ENCODE measurements around the gene PPP1R8.
A peak's percentile ranks its signal among the peaks of the same experiment; 100 is the strongest.

The PPP1R8 gene

GRCh38 chr1:27835501-27835900 is 4.9 kb downstream of the PPP1R8 start:
- Histone ChIP-seq H3K9ac (ENCODE audit: low read depth, low read length, poor library complexity, severe bottlenecking) (peak overlapping the region; percentile 94), H3K36me3 (ENCODE audit: insufficient read depth, low read length) (peaks cover 20% of the 10 kb centered on the region; the same call in 1 of the 2 replicates), H2AFZ (ENCODE audit: low read length) (no peak overlapping the region), H3K4me3 (ENCODE audit: low read length, poor library complexity, severe bottlenecking) (peak overlapping the region; percentile 28), H4K20me1 (ENCODE audit: insufficient read depth, low read length, poor library complexity, severe bottlenecking) (peaks cover 36% of the 10 kb centered on the region), H3K4me2 (ENCODE audit: low read depth, low read length, poor library complexity, severe bottlenecking) (peak overlapping the region; percentile 90), H3K4me1 (ENCODE audit: insufficient read depth, low read length, poor library complexity, severe bottlenecking) (peaks cover 40% of the 10 kb centered on the region), H3K9me3 (ENCODE audit: insufficient read depth, low read depth, low read length) (no peaks in the 10 kb centered on the region), H3K79me2 (ENCODE audit: insufficient read depth, low read length) (peaks cover 81% of the 10 kb centered on the region), H3F3A (ENCODE audit: low read depth) (no peaks in the 10 kb centered on the region), H3K27me3 (ENCODE audit: insufficient read depth, low read length, poor library complexity, severe bottlenecking) (no peaks in the 10 kb centered on the region), H3K9me2 (replicated peaks; ENCODE audit: low read depth, low read length) (no peaks in the 10 kb centered on the region)
- TF ChIP-seq, protein P1, sequence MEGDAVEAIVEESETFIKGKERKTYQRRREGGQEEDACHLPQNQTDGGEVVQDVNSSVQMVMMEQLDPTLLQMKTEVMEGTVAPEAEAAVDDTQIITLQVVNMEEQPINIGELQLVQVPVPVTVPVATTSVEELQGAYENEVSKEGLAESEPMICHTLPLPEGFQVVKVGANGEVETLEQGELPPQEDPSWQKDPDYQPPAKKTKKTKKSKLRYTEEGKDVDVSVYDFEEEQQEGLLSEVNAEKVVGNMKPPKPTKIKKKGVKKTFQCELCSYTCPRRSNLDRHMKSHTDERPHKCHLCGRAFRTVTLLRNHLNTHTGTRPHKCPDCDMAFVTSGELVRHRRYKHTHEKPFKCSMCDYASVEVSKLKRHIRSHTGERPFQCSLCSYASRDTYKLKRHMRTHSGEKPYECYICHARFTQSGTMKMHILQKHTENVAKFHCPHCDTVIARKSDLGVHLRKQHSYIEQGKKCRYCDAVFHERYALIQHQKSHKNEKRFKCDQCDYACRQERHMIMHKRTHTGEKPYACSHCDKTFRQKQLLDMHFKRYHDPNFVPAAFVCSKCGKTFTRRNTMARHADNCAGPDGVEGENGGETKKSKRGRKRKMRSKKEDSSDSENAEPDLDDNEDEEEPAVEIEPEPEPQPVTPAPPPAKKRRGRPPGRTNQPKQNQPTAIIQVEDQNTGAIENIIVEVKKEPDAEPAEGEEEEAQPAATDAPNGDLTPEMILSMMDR (conservative IDR thresholded peaks at IDR 0.05; ENCODE audit: low read length) = no peak
- TF ChIP-seq EZH2phosphoT487 (IDR thresholded peaks at IDR 0.05; ENCODE audit: borderline replicate concordance) = no peak

- Histone ChIP-seq H3K9me3 (ENCODE audit: insufficient read depth, low read depth, low read length) (no peaks in the 10 kb centered on the region), H3K4me2 (ENCODE audit: low read depth, low read length, poor library complexity, severe bottlenecking) (no peak overlapping the region), H3K36me3 (ENCODE audit: insufficient read depth, low read length) (peaks cover 62% of the 10 kb centered on the region), H3F3A (ENCODE audit: low read depth) (no peaks in the 10 kb centered on the region; the same call in 1 of the 2 replicates), H3K4me3 (ENCODE audit: low read length, poor library complexity, severe bottlenecking) (no peak overlapping the region), H3K9ac (ENCODE audit: low read depth, low read length, poor library complexity, severe bottlenecking) (no peak overlapping the region), H2AFZ (ENCODE audit: low read length) (no peak overlapping the region), H4K20me1 (ENCODE audit: insufficient read depth, low read length, poor library complexity, severe bottlenecking) (no peaks in the 10 kb centered on the region), H3K9me2 (replicated peaks; ENCODE audit: low read depth, low read length) (no peaks in the 10 kb centered on the region), H3K27me3 (ENCODE audit: insufficient read depth, low read length, poor library complexity, severe bottlenecking) (no peaks in the 10 kb centered on the region), H3K79me2 (ENCODE audit: insufficient read depth, low read length) (no peaks in the 10 kb centered on the region), H3K4me1 (ENCODE audit: insufficient read depth, low read length, poor library complexity, severe bottlenecking) (no peaks in the 10 kb centered on the region)
- no peak for TF ChIP-seq EZH2phosphoT487 (IDR thresholded peaks at IDR 0.05; ENCODE audit: borderline replicate concordance)
- TF ChIP-seq, protein P1 (conservative IDR thresholded peaks at IDR 0.05; ENCODE audit: low read length) = no peak
Measured at GRCh38 chr1:27849951-27850350, 19.4 kb downstream of the PPP1R8 start.

DNA sequence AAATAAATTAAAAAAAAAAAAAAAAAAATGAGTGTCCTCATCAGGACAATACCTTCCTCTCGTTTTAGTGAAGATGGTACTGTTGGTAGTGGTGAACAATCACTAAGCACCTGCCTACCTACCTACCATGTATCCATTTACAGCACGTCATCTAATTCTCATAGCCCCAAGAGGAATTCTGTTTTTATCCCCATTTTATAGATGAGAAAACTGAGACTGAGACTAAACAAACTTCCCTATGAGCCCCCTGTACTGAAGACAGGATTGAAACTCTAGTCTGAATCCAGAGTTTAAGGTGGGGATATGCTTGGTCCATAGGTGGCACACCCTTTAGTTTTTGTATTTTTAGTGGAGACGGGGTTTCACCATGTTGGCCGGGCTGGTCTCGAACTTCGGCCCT is 24.5 kb downstream of the PPP1R8 start:
- TF ChIP-seq EZH2phosphoT487 (IDR thresholded peaks at IDR 0.05; ENCODE audit: borderline replicate concordance) = no peak
- TF ChIP-seq, protein P1 (conservative IDR thresholded peaks at IDR 0.05; ENCODE audit: low read length) = no peak
- H3K79me2 ChIP-seq (ENCODE audit: insufficient read depth, low read length) = no peaks in the 10 kb centered on the region
- peaks cover 6% of the 10 kb centered on the region for H3K4me1 ChIP-seq (ENCODE audit: insufficient read depth, low read length, poor library complexity, severe bottlenecking)
- H3K9me2 ChIP-seq (replicated peaks; ENCODE audit: low read depth, low read length) = no peaks in the 10 kb centered on the region
- no peaks in the 10 kb centered on the region for H4K20me1 ChIP-seq (ENCODE audit: insufficient read depth, low read length, poor library complexity, severe bottlenecking)
- H3K27me3 ChIP-seq (ENCODE audit: insufficient read depth, low read length, poor library complexity, severe bottlenecking) = no peaks in the 10 kb centered on the region
- no peak overlapping the region for H2AFZ ChIP-seq (ENCODE audit: low read length)
- no peak overlapping the region for H3K9ac ChIP-seq (ENCODE audit: low read depth, low read length, poor library complexity, severe bottlenecking)
- no peaks in the 10 kb centered on the region for H3K9me3 ChIP-seq (ENCODE audit: insufficient read depth, low read depth, low read length)
- no peaks in the 10 kb centered on the region; the same call in 1 of the 2 replicates for H3F3A ChIP-seq (ENCODE audit: low read depth)
- no peak overlapping the region for H3K4me3 ChIP-seq (ENCODE audit: low read length, poor library complexity, severe bottlenecking)
- H3K36me3 ChIP-seq (ENCODE audit: insufficient read depth, low read length) = peaks cover 18% of the 10 kb centered on the region
- no peak overlapping the region for H3K4me2 ChIP-seq (ENCODE audit: low read depth, low read length, poor library complexity, severe bottlenecking)
